Prostate gland (tissue), 2 donors: ENCODE results near the gene CDC73. TPM values are rescaled to one million over a fixed set of nuclear protein-coding genes. Genes with fewer than 3 reads are reported as not detected.
A peak's percentile ranks its signal among the peaks of the same experiment; 100 is the strongest.

ENCODE experiments used
- DNase-seq: peaks from one replicate; pipeline ENCODE4 v3.0.0-alpha.2; 2019; ENCODE audit warnings: low spot score
- H3K27ac ChIP-seq, 2 donors: fragments of 200-600 bp; sonication (generic); 2 replicates each; pipeline ENCODE4 v1.5.1; 2017 to 2019
- H3K27me3 ChIP-seq: fragments of 200-600 bp; sonication (generic); replicated peaks from 2 replicates; pipeline ENCODE4 v1.5.1; 2019; ENCODE audit not compliant: insufficient read depth
- H3K36me3 ChIP-seq, 2 donors: fragments of 200-600 bp; sonication (generic); 1 replicate in 1 of 2; 2 replicates in 1 of 2; pipeline versions ENCODE4 v1.5.1 to v1.8.1; 2017 to 2019
- H3K4me1 ChIP-seq: fragments of 200-600 bp; sonication (generic); replicated peaks from 2 replicates; pipeline ENCODE4 v1.5.1; 2019
- H3K4me3 ChIP-seq, 2 donors: fragments of 200-600 bp; sonication (generic); 2 replicates each; pipeline ENCODE4 v1.5.1; 2017 to 2019
- H3K9me3 ChIP-seq: fragments of 200-600 bp; sonication (generic); 2 replicates; pipeline ENCODE4 v1.5.1; 2017
- POLR2A ChIP-seq: fragments of 450-650 bp; IDR thresholded peaks from one replicate; pipeline ENCODE4 v1.6.1; 2016; ENCODE audit warnings: antibody characterized with exemption, mild to moderate bottlenecking
- POLR2AphosphoS5 ChIP-seq: sonication (generic); formaldehyde crosslinking; IDR thresholded peaks from one replicate; pipeline ENCODE4 v1.6.1; 2017; ENCODE audit warnings: antibody characterized with exemption
- WGBS: methylation state at CpG from one replicate; pipeline ENCODE4 v1.1.5; 2018; 5-methylcytosine and 5-hydroxymethylcytosine counted together
- intact Hi-C: fragments of 100-400 bp; cut with DNase I; formaldehyde crosslinking; loops from one replicate; pipeline ENCODE4 v1.14.2; 2022
- total RNA-seq, 2 donors: library from RNA; depleted of rRNA; stranded (reverse); fragments of >200 nt; gene quantifications; one replicate each; pipeline ENCODE4 v1.1.0, GENCODE V29; 2016
- TF ChIP-seq, protein P1 (sequence below), 4 experiments: fragments of 200-600 bp in 2 of 4; fragments of 450-650 bp in 2 of 4; sonication (generic) in 2 of 4; IDR thresholded peaks; 1 replicate in 3 of 4; 2 replicates in 1 of 4; pipeline ENCODE4 v1.5.1; 2016 to 2019; ENCODE audit warnings: antibody characterized with exemption in 4 of 4, mild to moderate bottlenecking in 2 of 4, moderate library complexity in 2 of 4

Gene CDC73
- total RNA-seq: 10 to 100 TPM; 36.2 to 48.0 TPM

GRCh38 chr1:193121616-193122593 lies at the start of gene CDC73:
Gene CDC73 (plus strand): TSS chr1:193122031. CDS start chr1:193122201, 170 bp downstream.
- no peaks in the 10 kb centered on the region for H3K9me3 ChIP-seq
- TF ChIP-seq POLR2A (peak; percentile 86), POLR2AphosphoS5 (peak; percentile 92)
- TF ChIP-seq, protein P1, sequence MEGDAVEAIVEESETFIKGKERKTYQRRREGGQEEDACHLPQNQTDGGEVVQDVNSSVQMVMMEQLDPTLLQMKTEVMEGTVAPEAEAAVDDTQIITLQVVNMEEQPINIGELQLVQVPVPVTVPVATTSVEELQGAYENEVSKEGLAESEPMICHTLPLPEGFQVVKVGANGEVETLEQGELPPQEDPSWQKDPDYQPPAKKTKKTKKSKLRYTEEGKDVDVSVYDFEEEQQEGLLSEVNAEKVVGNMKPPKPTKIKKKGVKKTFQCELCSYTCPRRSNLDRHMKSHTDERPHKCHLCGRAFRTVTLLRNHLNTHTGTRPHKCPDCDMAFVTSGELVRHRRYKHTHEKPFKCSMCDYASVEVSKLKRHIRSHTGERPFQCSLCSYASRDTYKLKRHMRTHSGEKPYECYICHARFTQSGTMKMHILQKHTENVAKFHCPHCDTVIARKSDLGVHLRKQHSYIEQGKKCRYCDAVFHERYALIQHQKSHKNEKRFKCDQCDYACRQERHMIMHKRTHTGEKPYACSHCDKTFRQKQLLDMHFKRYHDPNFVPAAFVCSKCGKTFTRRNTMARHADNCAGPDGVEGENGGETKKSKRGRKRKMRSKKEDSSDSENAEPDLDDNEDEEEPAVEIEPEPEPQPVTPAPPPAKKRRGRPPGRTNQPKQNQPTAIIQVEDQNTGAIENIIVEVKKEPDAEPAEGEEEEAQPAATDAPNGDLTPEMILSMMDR (IDR thresholded peaks at IDR 0.05): peak; percentile 92 to 99 (median 96)
- peak; percentile 96 for DNase-seq
- peak within 1 kb of the TSS; percentile 68 to 77 for H3K4me3 ChIP-seq
- intact Hi-C loops: loop anchor here (1.0 to 5.0 kb wide), 4 partner anchors 17 to 645 kb away; partner anchors contain the start of genes GLRX2 and RGS2
- peak within 1 kb of the TSS; percentile 93 to 94 for H3K27ac ChIP-seq
- under 1% methylated on average over 78 of the region's 85 CpGs for WGBS
- H3K36me3 ChIP-seq: no peaks in the 10 kb centered on the region
- H3K27me3 ChIP-seq: no peaks in the 10 kb centered on the region
- H3K4me1 ChIP-seq: no peaks in the 10 kb centered on the region

GRCh38 chr1:193077991-193078390 lies 43.8 kb upstream of the CDC73 start:
- H3K36me3 ChIP-seq: peaks cover 0 to 3% of the 10 kb centered on the region in 2 donors
- no peak for DNase-seq
- intact Hi-C loops: no loop called here
- H3K27ac ChIP-seq: no peak overlapping the region
- no peaks in the 10 kb centered on the region for H3K27me3 ChIP-seq
- no peaks in the 10 kb centered on the region for H3K4me1 ChIP-seq
- no peak for TF ChIP-seq POLR2A
- no peak for TF ChIP-seq POLR2AphosphoS5
- TF ChIP-seq, protein P1 (IDR thresholded peaks at IDR 0.05): no peak
- no peak overlapping the region for H3K4me3 ChIP-seq
- H3K9me3 ChIP-seq: no peaks in the 10 kb centered on the region

DNA sequence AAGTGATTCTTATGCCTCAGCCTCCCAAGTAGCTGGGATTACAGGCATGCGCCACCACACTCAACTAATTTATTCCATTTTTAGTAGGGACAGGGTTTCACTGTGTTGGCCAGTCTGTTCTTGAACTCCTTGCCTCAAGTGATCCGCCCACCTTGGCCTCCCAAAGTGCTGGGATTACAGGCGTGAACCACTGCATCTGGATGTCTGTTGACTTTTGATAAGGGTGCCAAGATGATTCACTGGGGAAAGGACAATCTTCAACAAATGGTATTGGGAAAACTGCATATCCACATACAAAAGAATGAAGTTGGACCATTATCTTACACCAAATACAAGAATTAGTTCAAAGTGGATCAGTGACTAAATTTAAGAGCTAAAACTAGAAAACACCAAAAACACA lies 42.6 kb upstream of the CDC73 start:
- Histone ChIP-seq H3K36me3 (peaks cover 0 to 3% of the 10 kb centered on the region in 2 donors), H3K27me3 (no peaks in the 10 kb centered on the region), H3K4me3 (no peak overlapping the region), H3K9me3 (no peaks in the 10 kb centered on the region), H3K27ac (no peak overlapping the region), H3K4me1 (no peaks in the 10 kb centered on the region)
- TF ChIP-seq POLR2A: no peak
- TF ChIP-seq POLR2AphosphoS5: no peak
- TF ChIP-seq, protein P1 (IDR thresholded peaks at IDR 0.05): no peak
- intact Hi-C loops: no loop called here
- 99% methylated on average over 3 of the region's 3 CpGs for WGBS
- no peak for DNase-seq

GRCh38 chr1:193083365-193084088 lies 38.3 kb upstream of the CDC73 start:
- no peaks in the 10 kb centered on the region for H3K4me1 ChIP-seq
- H3K27ac ChIP-seq: no peak overlapping the region
- 87% methylated on average over 6 of the region's 6 CpGs for WGBS
- H3K27me3 ChIP-seq: no peaks in the 10 kb centered on the region
- no peak overlapping the region for H3K4me3 ChIP-seq
- H3K36me3 ChIP-seq: peaks cover 0 to 3% of the 10 kb centered on the region in 2 donors
- intact Hi-C loops: no loop called here
- no peak for DNase-seq
- TF ChIP-seq POLR2A (no peak), POLR2AphosphoS5 (no peak)
- H3K9me3 ChIP-seq: no peaks in the 10 kb centered on the region

DNA sequence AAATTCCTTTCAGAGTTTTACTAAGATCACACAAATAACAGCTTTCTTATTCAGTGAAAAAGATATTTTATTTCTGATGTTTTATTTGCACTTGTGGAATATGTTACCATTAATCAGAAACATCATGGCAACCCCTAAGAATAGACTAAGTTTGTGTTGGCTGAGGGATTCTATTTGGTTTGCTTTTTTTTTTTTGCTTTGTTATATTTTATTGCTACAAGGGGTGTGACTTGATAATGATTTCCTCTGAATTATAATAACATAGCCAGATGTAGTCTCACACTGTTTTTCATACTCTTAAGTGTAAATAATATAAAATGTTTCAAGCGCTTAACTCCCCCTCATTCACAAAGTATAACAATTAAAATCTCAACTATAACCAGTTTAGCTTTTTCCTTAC lies 36.6 kb upstream of the CDC73 start:
- Histone ChIP-seq H3K27me3 (no peaks in the 10 kb centered on the region), H3K27ac (no peak overlapping the region), H3K9me3 (no peaks in the 10 kb centered on the region), H3K4me3 (no peak overlapping the region), H3K4me1 (no peaks in the 10 kb centered on the region), H3K36me3 (peaks cover 0 to 3% of the 10 kb centered on the region in 2 donors)
- intact Hi-C loops: no loop called here
- no peak for TF ChIP-seq POLR2A
- TF ChIP-seq POLR2AphosphoS5: no peak
- TF ChIP-seq, protein P1 (IDR thresholded peaks at IDR 0.05): no peak
- DNase-seq: no peak
- WGBS: 76% methylated on average over 1 of the region's 1 CpG
